Measurements from ENCODE around the gene OMP.

The OMP gene

DNA sequence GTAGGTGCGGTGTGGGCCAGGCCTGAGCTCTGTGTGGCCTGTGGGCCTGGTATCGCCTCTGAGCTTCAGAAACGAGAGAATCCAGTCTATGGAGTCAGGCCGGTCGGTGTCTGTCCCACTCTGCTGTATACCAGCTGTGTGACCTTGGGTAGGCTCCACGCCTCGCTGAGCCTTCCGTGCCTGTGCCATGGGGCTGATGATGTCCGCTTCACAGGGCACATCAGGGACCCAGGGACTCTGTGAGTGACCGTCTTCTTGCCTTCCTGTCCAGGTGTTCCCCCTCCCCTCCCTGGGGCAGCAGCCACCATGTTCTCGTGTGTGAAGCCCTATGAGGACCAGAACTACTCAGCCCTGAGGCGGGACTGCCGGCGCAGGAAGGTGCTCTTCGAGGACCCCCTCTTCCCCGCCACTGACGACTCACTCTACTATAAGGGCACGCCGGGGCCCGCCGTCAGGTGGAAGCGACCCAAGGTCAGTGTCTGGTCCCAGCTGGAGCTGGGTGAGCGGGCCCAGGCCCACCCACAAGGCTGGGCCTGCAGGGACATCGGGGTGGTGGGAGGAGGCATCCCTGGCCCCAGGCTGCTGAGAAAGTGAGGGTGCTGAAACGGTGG, 18.0 kb upstream of the OMP start:
- no peak overlapping the region for H3K4me3 ChIP-seq (replicated peaks; ENCODE audit: insufficient read depth, low read length)

DNA sequence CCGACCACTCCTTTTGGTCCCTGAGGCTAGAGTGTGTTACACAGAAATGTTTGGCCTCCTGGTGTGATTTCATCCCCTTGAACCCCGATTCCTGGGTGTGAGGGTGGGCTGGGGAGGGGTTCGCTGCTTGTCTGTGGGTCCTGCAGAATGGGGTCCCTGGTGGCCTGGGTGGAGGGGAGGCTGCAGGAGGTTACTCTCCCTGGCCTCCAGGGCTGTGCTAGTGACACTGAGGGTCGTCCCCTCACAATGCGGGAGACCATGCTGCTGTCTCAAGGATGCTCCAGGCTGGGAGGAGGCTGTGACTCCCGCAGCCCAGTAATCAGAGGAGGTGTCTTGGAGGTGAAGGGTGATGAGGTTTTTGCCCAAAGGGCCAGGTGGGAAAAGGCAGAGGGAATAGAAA, 17.0 kb upstream of the OMP start:
- Histone ChIP-seq H3K27ac (replicated peaks) (no peak overlapping the region), H3K27me3 (ENCODE audit: insufficient read depth, poor library complexity, severe bottlenecking) (no peaks in the 10 kb centered on the region), H3K4me3 (replicated peaks; ENCODE audit: insufficient read depth, low read length) (no peak overlapping the region)
- TF ChIP-seq POLR2AphosphoS5 (IDR thresholded peaks at IDR 0.05; ENCODE audit: low read depth) (no peak), GABPA (IDR thresholded peaks at IDR 0.05; ENCODE audit: low read depth) (no peak), CTCF (IDR thresholded peaks at IDR 0.05; ENCODE audit: insufficient read depth, low read length) (no peak)
- no peak for DNase-seq (ENCODE audit: low read depth in 1 of 2, low spot score in 1 of 2)

More for the DNA sequence above, 18.0 kb upstream of the OMP start:
- DNase-seq (ENCODE audit: low read depth in 1 of 2, low spot score in 1 of 2) = no peak
- H3K27ac ChIP-seq (replicated peaks) = no peak overlapping the region
- TF ChIP-seq, protein P1, sequence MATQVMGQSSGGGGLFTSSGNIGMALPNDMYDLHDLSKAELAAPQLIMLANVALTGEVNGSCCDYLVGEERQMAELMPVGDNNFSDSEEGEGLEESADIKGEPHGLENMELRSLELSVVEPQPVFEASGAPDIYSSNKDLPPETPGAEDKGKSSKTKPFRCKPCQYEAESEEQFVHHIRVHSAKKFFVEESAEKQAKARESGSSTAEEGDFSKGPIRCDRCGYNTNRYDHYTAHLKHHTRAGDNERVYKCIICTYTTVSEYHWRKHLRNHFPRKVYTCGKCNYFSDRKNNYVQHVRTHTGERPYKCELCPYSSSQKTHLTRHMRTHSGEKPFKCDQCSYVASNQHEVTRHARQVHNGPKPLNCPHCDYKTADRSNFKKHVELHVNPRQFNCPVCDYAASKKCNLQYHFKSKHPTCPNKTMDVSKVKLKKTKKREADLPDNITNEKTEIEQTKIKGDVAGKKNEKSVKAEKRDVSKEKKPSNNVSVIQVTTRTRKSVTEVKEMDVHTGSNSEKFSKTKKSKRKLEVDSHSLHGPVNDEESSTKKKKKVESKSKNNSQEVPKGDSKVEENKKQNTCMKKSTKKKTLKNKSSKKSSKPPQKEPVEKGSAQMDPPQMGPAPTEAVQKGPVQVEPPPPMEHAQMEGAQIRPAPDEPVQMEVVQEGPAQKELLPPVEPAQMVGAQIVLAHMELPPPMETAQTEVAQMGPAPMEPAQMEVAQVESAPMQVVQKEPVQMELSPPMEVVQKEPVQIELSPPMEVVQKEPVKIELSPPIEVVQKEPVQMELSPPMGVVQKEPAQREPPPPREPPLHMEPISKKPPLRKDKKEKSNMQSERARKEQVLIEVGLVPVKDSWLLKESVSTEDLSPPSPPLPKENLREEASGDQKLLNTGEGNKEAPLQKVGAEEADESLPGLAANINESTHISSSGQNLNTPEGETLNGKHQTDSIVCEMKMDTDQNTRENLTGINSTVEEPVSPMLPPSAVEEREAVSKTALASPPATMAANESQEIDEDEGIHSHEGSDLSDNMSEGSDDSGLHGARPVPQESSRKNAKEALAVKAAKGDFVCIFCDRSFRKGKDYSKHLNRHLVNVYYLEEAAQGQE (IDR thresholded peaks at IDR 0.05; ENCODE audit: insufficient replicate concordance, low read depth) = no peak
- TF ChIP-seq POLR2AphosphoS5 (IDR thresholded peaks at IDR 0.05; ENCODE audit: low read depth) (no peak), GABPA (IDR thresholded peaks at IDR 0.05; ENCODE audit: low read depth) (no peak), SPI1 (IDR thresholded peaks at IDR 0.05; ENCODE audit: borderline replicate concordance, low read depth) (no peak), CTCF (IDR thresholded peaks at IDR 0.05; ENCODE audit: insufficient read depth, low read length) (no peak)
- H3K27me3 ChIP-seq (ENCODE audit: insufficient read depth, poor library complexity, severe bottlenecking) = no peaks in the 10 kb centered on the region

DNA sequence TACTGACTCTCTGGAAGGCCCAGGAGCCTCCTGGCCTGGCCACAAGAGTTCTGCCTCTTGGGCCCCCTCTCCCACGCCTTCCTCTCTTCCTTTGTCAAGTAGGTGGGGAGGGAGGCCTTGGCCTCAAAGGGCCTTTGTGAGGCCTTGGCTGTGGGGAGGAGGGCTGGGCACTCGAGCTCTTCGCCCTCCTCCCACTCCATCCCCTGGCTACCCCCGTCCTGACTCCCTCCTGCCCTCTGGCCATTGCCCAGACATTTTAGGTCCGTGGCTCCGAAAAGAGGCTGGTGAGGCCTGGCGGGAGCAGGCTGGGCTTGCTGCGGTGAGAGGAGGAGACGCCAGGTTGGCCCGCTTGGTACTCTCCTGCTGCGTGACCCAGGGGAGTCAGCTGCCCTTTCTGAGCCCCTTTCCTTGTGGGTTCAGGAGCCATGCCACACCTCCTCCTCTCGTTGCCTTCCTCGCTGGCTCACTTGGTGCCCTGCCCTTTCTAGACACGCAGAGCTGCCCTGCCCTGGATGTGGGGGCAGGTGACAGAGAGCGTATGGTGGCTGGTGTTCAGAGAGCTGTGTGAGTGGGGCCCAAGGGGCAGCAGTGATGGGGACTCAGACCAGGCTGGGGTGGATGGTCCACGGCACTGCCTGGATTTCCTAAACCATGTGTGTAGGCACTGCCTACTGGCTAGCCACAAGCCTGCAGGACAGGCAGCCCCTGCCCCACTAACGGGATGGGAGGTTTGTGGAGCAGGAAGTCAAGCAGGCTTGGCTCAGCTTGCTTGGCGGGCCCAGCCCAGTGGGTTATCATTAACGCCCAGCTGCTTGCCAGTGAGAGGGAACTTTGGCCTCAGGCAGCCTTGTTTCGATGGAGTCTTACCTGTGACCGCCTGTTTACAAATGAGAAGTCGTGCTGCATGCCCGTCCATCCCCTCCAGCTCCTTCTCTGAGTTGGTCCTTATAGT, 15.8 kb upstream of the OMP start:
- no peaks in the 10 kb centered on the region for H3K27me3 ChIP-seq (ENCODE audit: insufficient read depth, poor library complexity, severe bottlenecking)
- no peak overlapping the region for H3K4me3 ChIP-seq (replicated peaks; ENCODE audit: insufficient read depth, low read length)
- no peak overlapping the region for H3K27ac ChIP-seq (replicated peaks)
- TF ChIP-seq GABPA (IDR thresholded peaks at IDR 0.05; ENCODE audit: low read depth) (no peak), POLR2AphosphoS5 (IDR thresholded peaks at IDR 0.05; ENCODE audit: low read depth) (no peak), CTCF (IDR thresholded peaks at IDR 0.05; ENCODE audit: insufficient read depth, low read length) (no peak), SPI1 (IDR thresholded peaks at IDR 0.05; ENCODE audit: borderline replicate concordance, low read depth) (no peak)
- TF ChIP-seq, protein P1 (IDR thresholded peaks at IDR 0.05; ENCODE audit: insufficient replicate concordance, low read depth) = no peak
- DNase-seq (ENCODE audit: low read depth in 1 of 2, low spot score in 1 of 2) = no peak

Measured in HL-60 (cell line).